ENCODE data around the gene HHAT.

DNA sequence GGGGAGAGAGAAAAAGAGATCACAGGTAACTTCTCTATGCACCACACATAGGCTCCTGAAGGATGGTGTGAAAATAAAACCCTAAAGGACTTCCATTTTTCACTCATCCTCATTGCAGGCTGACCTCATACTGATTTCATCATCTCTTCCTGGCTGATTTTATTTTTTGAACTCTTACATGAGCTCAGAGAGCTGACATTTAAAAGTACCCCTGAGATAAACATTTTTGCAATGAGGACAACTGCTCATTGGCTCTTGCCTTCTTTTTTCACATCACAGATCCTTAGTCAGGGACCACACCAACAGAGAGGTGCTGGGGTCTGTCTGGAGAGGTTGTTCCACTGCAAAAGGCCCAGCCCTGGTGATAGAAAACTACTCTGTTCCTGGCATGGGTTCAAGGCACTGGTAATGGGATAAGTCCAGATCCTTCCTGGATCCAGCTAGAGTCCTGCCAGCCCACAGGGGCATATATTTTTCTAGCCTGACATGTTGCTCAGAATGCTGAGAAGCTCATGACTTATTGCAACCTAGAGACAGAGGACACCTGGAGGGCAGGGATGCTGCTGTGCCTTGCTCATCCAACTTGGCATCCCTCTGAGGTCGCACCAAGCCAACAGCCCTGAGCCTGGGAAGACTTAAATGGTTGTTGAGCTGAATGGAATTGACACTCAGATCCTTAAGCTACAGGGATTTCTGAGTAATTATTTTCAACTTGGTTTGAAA lies 360.0 kb downstream of the HHAT start:
- TF ChIP-seq GATA2 (IDR thresholded peaks at IDR 0.05; ENCODE audit: low read depth, low read length), result no peak
- TF ChIP-seq GATA3 (IDR thresholded peaks at IDR 0.05; ENCODE audit: low read depth, low read length), result no peak

All from SH-SY5Y (cell line).